GM12873 (cell line): ENCODE data around the gene PRKCA.
A peak's percentile ranks its signal among the peaks of the same experiment; 100 is the strongest.

ENCODE experiments used
- TF ChIP-seq, protein P1 (sequence below): IDR thresholded peaks from 2 replicates; pipeline ENCODE4 v1.5.1; 2012; ENCODE audit warnings: low read depth, mild to moderate bottlenecking, moderate library complexity, low read length, control low read depth; ENCODE audit not compliant: insufficient read depth; ENCODE audit errors: missing control alignments

PRKCA gene

DNA sequence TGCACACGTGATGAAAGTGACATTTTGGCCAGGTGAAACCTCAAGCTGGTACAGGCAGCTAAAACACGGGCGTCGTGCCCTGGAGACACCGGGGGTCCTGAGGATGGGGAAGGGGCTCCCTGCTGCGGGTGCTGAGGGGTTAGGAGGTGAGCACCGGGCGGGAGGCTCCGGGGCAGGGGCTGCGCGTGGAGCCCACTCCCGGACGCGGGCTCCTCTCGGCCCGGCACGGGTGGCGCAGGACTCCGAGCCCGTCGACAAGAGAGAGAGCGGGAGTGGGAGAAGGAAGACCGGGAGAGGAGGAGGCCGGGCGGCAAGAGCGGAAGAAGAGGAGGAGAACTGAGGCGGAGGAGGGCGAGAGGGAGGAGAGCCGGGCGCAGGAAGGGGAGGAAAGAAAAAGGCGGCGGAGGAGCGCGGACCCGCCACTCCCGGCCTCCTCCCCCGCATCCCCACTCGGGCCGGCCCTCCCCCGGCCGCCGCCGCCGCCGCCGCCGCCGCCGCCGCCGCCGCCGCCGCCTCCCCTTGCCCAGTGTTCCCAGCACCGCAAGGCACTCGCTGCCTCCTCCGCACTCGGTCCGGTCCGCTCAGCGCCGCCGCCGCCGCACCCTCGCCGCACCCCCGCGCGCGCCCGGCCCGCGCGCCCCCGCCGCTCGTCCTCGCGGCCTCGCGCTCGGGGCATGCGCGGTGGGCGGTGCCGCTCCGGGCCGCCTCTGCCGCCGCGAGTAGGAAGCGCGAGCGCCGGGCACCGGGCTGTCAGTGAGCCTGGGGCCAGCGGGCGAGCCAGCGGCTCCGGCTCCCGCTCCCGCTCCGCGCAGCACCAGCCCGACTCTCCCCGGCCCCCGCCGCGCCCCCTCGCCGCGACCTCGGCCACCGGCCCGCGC, at the start of gene PRKCA:
TSS of gene PRKCA (plus strand) at position 750 of the 878 bp plus-strand sequence.
- TF ChIP-seq, protein P1, sequence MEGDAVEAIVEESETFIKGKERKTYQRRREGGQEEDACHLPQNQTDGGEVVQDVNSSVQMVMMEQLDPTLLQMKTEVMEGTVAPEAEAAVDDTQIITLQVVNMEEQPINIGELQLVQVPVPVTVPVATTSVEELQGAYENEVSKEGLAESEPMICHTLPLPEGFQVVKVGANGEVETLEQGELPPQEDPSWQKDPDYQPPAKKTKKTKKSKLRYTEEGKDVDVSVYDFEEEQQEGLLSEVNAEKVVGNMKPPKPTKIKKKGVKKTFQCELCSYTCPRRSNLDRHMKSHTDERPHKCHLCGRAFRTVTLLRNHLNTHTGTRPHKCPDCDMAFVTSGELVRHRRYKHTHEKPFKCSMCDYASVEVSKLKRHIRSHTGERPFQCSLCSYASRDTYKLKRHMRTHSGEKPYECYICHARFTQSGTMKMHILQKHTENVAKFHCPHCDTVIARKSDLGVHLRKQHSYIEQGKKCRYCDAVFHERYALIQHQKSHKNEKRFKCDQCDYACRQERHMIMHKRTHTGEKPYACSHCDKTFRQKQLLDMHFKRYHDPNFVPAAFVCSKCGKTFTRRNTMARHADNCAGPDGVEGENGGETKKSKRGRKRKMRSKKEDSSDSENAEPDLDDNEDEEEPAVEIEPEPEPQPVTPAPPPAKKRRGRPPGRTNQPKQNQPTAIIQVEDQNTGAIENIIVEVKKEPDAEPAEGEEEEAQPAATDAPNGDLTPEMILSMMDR: no peak

GRCh38 chr17:66255112-66255511, 47.3 kb upstream of the PRKCA start:
- TF ChIP-seq, protein P1: peak; percentile 41

GRCh38 chr17:66255527-66255971, 46.9 kb upstream of the PRKCA start:
- TF ChIP-seq, protein P1: no peak

GRCh38 chr17:66260275-66260674, 42.1 kb upstream of the PRKCA start:
- TF ChIP-seq, protein P1: no peak

- TF ChIP-seq, protein P1: no peak
These were observed 41.7 kb upstream of the PRKCA start for GRCh38 chr17:66260688-66261087.

DNA sequence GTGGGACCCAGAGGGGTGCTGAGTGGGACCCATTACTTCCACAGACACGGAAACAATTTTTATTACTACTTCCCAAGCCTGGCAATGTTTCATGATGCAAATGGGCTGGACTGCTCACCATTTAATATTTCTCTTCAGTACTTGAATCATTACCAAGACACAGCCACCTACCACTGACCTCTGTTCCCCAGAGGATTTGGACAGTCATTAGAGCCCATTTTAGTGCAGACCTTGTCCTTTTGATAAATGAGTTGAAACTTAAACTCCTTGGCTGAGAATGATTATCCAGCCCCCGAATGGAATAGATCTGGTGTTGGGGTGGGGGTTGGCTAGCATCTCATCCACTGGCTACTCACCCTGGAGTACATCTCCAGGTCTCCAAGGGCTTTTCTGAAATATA, 39.6 kb upstream of the PRKCA start:
- TF ChIP-seq, protein P1: no peak

- TF ChIP-seq, protein P1: no peak
These were observed 37.7 kb upstream of the PRKCA start for GRCh38 chr17:66264696-66265095.
